ENCODE results near the gene SPTB. TPM values are rescaled to one million over a fixed set of nuclear protein-coding genes. Genes with fewer than 3 reads are reported as not detected.

The SPTB gene
- total and polyA plus RNA-seq, 7 donors, result 0.49 to 2.9 (median 1.3) TPM; not detected in 1

DNA sequence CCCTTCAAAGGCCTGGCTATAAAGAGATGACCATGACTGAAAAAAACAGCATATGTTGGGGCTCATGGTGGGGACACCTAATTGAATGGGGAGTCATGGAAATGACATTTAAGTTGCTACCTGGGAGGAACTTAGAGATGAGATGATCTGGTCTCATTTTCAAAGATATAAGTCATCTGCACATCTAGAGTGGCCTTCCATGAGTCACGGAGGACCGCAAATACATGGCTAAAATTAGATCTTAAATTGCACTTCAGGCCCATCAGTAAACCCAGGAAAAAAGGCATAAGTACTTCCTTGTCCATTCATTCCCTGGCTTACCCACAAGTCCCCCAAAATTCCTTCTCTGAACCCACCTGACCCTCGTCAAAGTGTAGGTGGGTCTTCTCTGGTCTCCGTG is 53.4 kb downstream of the SPTB start:
- no peak for TF ChIP-seq POLR2AphosphoS5 (IDR thresholded peaks at IDR 0.05)
- no peak for TF ChIP-seq POLR2A (IDR thresholded peaks at IDR 0.05)
- no peak for TF ChIP-seq EP300 (IDR thresholded peaks at IDR 0.05)
- TF ChIP-seq, protein P1, sequence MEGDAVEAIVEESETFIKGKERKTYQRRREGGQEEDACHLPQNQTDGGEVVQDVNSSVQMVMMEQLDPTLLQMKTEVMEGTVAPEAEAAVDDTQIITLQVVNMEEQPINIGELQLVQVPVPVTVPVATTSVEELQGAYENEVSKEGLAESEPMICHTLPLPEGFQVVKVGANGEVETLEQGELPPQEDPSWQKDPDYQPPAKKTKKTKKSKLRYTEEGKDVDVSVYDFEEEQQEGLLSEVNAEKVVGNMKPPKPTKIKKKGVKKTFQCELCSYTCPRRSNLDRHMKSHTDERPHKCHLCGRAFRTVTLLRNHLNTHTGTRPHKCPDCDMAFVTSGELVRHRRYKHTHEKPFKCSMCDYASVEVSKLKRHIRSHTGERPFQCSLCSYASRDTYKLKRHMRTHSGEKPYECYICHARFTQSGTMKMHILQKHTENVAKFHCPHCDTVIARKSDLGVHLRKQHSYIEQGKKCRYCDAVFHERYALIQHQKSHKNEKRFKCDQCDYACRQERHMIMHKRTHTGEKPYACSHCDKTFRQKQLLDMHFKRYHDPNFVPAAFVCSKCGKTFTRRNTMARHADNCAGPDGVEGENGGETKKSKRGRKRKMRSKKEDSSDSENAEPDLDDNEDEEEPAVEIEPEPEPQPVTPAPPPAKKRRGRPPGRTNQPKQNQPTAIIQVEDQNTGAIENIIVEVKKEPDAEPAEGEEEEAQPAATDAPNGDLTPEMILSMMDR (IDR thresholded peaks at IDR 0.05), result no peak
- Histone ChIP-seq H3K4me1 (peaks cover 0 to 8% (median 6%) of the 10 kb centered on the region in 4 donors), H3K4me3 (no peak overlapping the region), H3K27ac (no peak overlapping the region), H3K27me3 (no peaks in the 10 kb centered on the region), H3K36me3 (no peaks in the 10 kb centered on the region), H3K9me3 (no peaks in the 10 kb centered on the region)
- WGBS, 2 donors, result 79 to 82% methylated on average over 4 of the region's 4 CpGs
- no peak for DNase-seq
- intact Hi-C loops (cut with DNase I), result no loop called here

- no peaks in the 10 kb centered on the region for H3K36me3 ChIP-seq
- 74 to 87% methylated on average over 10 of the region's 10 CpGs for WGBS, 2 donors
- H3K4me1 ChIP-seq, result peaks cover 0 to 8% (median 6%) of the 10 kb centered on the region in 4 donors
- no peaks in the 10 kb centered on the region for H3K27me3 ChIP-seq
- intact Hi-C loops (cut with DNase I), result no loop called here
- H3K4me3 ChIP-seq, result no peak overlapping the region
- DNase-seq, result no peak
- no peak overlapping the region for H3K27ac ChIP-seq
- H3K9me3 ChIP-seq, result no peaks in the 10 kb centered on the region
- no peak for TF ChIP-seq EP300 (IDR thresholded peaks at IDR 0.05)
- TF ChIP-seq, protein P1 (IDR thresholded peaks at IDR 0.05), result no peak
- no peak for TF ChIP-seq POLR2AphosphoS5 (IDR thresholded peaks at IDR 0.05)
- TF ChIP-seq POLR2A (IDR thresholded peaks at IDR 0.05), result no peak
Measured at GRCh38 chr14:64825509-64825908, 54.2 kb downstream of the SPTB start.

GRCh38 chr14:64825006-64825405 is 54.7 kb downstream of the SPTB start:
- no peaks in the 10 kb centered on the region for H3K27me3 ChIP-seq
- TF ChIP-seq, protein P1 (IDR thresholded peaks at IDR 0.05), result no peak
- TF ChIP-seq EP300 (IDR thresholded peaks at IDR 0.05) (no peak), POLR2A (IDR thresholded peaks at IDR 0.05) (no peak), POLR2AphosphoS5 (IDR thresholded peaks at IDR 0.05) (no peak)
- no peaks in the 10 kb centered on the region for H3K36me3 ChIP-seq
- peaks cover 0 to 8% (median 6%) of the 10 kb centered on the region in 4 donors for H3K4me1 ChIP-seq
- H3K27ac ChIP-seq, result no peak overlapping the region
- DNase-seq, result no peak
- no peak overlapping the region for H3K4me3 ChIP-seq
- WGBS, 2 donors, result 90% methylated on average over 4 of the region's 4 CpGs
- intact Hi-C loops (cut with DNase I), result no loop called here
- no peaks in the 10 kb centered on the region for H3K9me3 ChIP-seq

GRCh38 chr14:64824471-64824870 is 55.2 kb downstream of the SPTB start:
- TF ChIP-seq EP300 (IDR thresholded peaks at IDR 0.05) (no peak), POLR2A (IDR thresholded peaks at IDR 0.05) (no peak)
- 74 to 85% methylated on average over 3 of the region's 3 CpGs for WGBS, 2 donors
- Histone ChIP-seq H3K36me3 (no peaks in the 10 kb centered on the region), H3K27me3 (no peaks in the 10 kb centered on the region), H3K4me1 (peaks cover 0 to 8% (median 6%) of the 10 kb centered on the region in 4 donors), H3K27ac (no peak overlapping the region), H3K4me3 (no peak overlapping the region), H3K9me3 (no peaks in the 10 kb centered on the region)
- DNase-seq, result no peak
- intact Hi-C loops (cut with DNase I), result loop anchor here (1.0 to 5.0 kb wide), 2 partner anchors 68 to 159 kb away; no protein-coding TSS in a partner anchor

GRCh38 chr14:64823305-64823861 is 56.3 kb downstream of the SPTB start:
- H3K4me1 ChIP-seq, result peaks cover 0 to 8% (median 6%) of the 10 kb centered on the region in 4 donors
- WGBS, 2 donors, result 12 to 17% methylated on average over 15 of the region's 15 CpGs
- H3K9me3 ChIP-seq, result no peaks in the 10 kb centered on the region
- H3K4me3 ChIP-seq, result no peak overlapping the region
- DNase-seq, result peak; percentile 86
- no peaks in the 10 kb centered on the region for H3K36me3 ChIP-seq
- no peak overlapping the region for H3K27ac ChIP-seq
- TF ChIP-seq, protein P1 (IDR thresholded peaks at IDR 0.05), result peak; percentile 43 to 80 (median 79)
- TF ChIP-seq EP300 (IDR thresholded peaks at IDR 0.05) (no peak), POLR2A (IDR thresholded peaks at IDR 0.05) (no peak), POLR2AphosphoS5 (IDR thresholded peaks at IDR 0.05) (no peak)
- intact Hi-C loops (cut with DNase I), result loop anchor here (5.0 kb wide), 1 partner anchor 69 kb away; no protein-coding TSS in a partner anchor
- no peaks in the 10 kb centered on the region for H3K27me3 ChIP-seq

Measured in sigmoid colon (tissue), 7 donors.